ENCODE results near the gene CREB3L1. TPM values are rescaled to one million over a fixed set of nuclear protein-coding genes. Genes with fewer than 3 reads are reported as not detected.

Gene CREB3L1
- total RNA-seq, 1 donor from 2014 or later: 0.53 TPM

DNA sequence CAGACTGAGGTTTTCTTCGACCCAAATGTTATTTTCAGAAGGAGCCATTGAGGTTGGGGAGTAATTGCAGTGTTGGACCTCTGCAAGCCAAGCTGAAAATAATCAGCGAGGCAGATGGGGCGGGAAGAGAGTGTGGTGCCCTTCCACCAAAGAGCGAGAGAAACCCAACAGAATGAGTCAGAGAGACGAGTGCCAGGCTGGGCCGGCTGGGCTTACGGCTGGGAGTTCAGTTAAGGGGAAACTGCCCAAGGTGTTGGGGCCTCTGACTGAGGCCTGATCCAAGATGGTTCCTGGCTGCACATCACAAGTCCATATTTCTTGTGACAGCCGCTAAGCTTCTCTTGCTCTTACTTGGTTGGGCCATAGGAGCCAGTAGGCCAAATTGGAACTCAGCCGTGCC is 30.4 kb upstream of the CREB3L1 start:
- H3K27me3 ChIP-seq (ENCODE audit: control insufficient read depth, insufficient read depth, low read length): no peaks in the 10 kb centered on the region
- FAIRE-seq (no peak), DNase-seq (ENCODE audit: low read depth) (no peak)
- TF ChIP-seq, protein P1, sequence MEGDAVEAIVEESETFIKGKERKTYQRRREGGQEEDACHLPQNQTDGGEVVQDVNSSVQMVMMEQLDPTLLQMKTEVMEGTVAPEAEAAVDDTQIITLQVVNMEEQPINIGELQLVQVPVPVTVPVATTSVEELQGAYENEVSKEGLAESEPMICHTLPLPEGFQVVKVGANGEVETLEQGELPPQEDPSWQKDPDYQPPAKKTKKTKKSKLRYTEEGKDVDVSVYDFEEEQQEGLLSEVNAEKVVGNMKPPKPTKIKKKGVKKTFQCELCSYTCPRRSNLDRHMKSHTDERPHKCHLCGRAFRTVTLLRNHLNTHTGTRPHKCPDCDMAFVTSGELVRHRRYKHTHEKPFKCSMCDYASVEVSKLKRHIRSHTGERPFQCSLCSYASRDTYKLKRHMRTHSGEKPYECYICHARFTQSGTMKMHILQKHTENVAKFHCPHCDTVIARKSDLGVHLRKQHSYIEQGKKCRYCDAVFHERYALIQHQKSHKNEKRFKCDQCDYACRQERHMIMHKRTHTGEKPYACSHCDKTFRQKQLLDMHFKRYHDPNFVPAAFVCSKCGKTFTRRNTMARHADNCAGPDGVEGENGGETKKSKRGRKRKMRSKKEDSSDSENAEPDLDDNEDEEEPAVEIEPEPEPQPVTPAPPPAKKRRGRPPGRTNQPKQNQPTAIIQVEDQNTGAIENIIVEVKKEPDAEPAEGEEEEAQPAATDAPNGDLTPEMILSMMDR (IDR thresholded peaks at IDR 0.05; ENCODE audit: insufficient read depth, low read length, severe bottlenecking): no peak
- H3K4me3 ChIP-seq (ENCODE audit: low read depth, low read length): no peak overlapping the region
- no peaks in the 10 kb centered on the region for H3K36me3 ChIP-seq (ENCODE audit: control insufficient read depth, insufficient read depth, low read length)

DNA sequence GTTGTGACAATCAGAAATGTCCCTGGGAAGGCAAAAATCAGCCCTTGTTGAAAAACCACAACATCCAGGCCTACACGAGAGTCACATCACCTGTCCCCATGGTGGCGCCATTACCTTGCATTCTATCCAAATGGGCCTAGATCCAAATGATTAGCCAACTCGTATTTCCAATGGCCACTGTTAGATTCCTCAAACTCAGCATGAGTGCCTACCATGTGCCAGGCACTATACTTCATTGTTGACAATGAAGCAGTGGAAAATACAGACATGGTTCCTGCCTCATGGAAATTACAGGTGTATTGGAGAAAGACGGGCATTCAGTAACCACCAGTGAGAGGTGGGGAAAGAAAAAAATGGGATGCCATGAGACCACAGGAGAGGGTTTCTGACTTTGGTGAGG is 29.8 kb upstream of the CREB3L1 start:
- FAIRE-seq (no peak), DNase-seq (ENCODE audit: low read depth) (peak; percentile 71)
- TF ChIP-seq, protein P1 (IDR thresholded peaks at IDR 0.05; ENCODE audit: insufficient read depth, low read length, severe bottlenecking): peak; percentile 70
- Histone ChIP-seq H3K27me3 (ENCODE audit: control insufficient read depth, insufficient read depth, low read length) (no peaks in the 10 kb centered on the region), H3K36me3 (ENCODE audit: control insufficient read depth, insufficient read depth, low read length) (no peaks in the 10 kb centered on the region), H3K4me3 (ENCODE audit: low read depth, low read length) (no peak overlapping the region)

DNA sequence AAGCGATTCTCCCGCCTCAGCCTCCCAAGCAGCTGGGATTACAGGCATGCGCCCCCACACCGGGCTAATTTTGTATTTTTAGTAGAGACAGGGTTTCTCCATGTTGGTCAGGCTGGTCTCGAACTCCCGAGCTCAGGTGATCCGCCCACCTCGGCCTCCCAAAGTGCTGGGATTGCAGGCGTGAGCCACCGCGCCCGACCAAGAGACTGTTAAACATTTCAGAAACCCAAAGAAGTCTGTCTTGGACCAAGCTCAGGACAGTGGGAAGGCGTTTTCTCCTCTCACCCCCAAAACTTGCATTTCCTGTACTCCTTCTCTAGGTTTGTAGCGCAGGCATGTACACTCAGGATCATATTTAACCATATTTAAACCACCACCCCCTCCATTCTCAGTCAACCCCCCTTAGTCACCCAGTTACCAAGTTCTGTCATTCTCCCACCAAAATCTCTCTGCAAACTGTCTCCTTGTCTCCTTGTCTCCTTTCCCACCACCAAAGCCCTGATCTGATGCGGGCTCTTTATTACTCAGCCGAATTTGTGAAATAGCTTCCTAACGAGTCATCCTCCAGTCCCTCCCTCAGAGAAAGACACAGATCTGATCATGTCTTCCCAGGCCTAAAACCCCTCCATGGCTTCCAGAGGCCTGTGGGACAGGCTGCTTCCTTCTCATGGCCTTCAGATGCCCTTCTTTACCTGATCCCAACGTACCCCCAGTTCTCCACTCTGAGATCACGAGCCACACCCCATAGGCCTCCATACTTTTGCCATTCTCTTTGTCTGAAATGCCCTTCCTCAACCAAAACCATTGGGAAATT is 29.0 kb upstream of the CREB3L1 start:
- DNase-seq (ENCODE audit: low read depth) (peak; percentile 90), FAIRE-seq (no peak)
- H3K27me3 ChIP-seq (ENCODE audit: control insufficient read depth, insufficient read depth, low read length): no peaks in the 10 kb centered on the region

DNA sequence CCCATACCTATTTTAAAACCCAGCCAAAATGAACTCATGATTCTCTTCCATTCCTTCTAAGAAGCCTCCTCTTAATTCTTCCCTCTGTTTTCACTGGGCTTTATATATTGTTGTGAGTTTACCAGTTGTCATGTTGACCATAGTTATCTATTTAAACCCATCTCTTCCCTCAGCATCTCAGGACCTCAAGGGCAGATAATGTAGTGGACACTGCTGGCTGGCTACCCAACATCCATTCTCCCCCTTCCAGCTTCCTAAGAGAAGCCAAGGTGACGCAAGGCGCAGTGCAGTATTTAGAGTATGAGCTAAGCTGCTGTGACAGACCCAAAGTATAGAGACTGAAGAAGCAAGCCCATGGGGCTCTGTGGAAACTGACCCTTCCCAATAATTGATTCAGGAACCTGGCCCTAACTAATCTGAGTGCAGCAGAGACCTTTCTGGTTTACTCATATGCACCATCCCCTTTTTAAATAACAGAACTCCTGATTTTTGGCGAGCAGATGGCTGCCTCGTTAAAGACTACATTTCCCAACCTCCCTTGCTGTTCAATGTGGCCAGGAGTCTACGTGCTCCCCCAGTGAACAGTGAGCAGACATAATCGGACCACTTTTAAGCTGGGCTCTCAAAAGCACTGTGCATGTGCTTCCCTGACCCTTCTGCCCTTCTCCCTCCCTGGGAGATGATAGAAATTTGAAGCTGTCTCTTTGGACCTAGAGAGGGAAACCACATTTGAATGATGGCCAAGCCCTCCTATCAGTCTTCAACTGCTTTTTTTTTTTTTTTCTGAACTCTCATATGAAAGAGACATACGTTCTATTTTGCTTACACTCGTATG is 28.1 kb upstream of the CREB3L1 start:
- TF ChIP-seq, protein P1 (IDR thresholded peaks at IDR 0.05; ENCODE audit: insufficient read depth, low read length, severe bottlenecking): no peak
- no peaks in the 10 kb centered on the region for H3K27me3 ChIP-seq (ENCODE audit: control insufficient read depth, insufficient read depth, low read length)
- no peaks in the 10 kb centered on the region for H3K36me3 ChIP-seq (ENCODE audit: control insufficient read depth, insufficient read depth, low read length)
- no peak overlapping the region for H3K4me3 ChIP-seq (ENCODE audit: low read depth, low read length)
- FAIRE-seq (no peak), DNase-seq (ENCODE audit: low read depth) (no peak)

More for the DNA sequence above, 29.0 kb upstream of the CREB3L1 start:
- TF ChIP-seq, protein P1 (IDR thresholded peaks at IDR 0.05; ENCODE audit: insufficient read depth, low read length, severe bottlenecking): no peak
- Histone ChIP-seq H3K4me3 (ENCODE audit: low read depth, low read length) (no peak overlapping the region), H3K36me3 (ENCODE audit: control insufficient read depth, insufficient read depth, low read length) (no peaks in the 10 kb centered on the region)

DNA sequence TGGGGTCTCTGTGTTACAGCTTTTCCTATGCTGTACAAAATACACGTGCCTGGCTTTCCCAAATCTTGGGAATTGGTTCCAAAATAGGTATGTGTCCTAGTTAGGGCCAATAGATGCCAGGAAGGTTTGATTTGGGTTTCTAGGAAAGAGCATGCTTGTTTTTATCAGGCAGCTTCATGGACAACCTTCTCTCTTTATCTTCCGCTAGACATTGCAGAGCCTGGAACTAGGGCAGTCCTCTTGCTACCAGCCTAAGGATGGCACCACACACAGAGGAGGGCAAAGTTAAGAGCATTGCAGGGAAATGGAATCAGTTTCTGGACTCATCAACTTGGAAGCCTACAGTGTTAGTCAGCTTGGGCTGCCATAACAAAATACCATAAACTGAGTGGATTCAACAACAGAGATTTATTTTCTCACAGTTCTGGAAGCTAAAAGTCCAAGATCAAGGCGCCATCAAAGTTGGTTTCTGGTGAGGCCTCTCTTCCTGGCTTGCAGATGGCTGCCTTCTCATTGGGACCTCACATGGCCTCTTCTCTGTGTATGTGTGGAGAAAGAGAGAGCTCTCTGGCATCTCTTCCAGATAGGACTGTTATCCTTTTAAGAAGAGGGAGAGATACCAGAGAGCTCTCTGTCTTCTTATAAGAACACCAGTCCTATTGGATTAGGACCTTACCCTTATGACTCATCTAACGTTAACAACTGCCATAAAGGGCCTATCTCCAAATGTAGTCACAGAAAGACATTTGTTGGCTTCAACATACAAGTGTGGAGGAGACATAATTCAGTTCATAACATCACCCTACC is 27.3 kb upstream of the CREB3L1 start:
- no peaks in the 10 kb centered on the region for H3K36me3 ChIP-seq (ENCODE audit: control insufficient read depth, insufficient read depth, low read length)
- TF ChIP-seq, protein P1 (IDR thresholded peaks at IDR 0.05; ENCODE audit: insufficient read depth, low read length, severe bottlenecking): no peak
- DNase-seq (ENCODE audit: low read depth): no peak
- no peaks in the 10 kb centered on the region for H3K27me3 ChIP-seq (ENCODE audit: control insufficient read depth, insufficient read depth, low read length)
- no peak for FAIRE-seq
- H3K4me3 ChIP-seq (ENCODE audit: low read depth, low read length): no peak overlapping the region

Data from bronchial epithelial cell (primary cell).